ENCODE data around the gene RUBCNL.

Gene RUBCNL

DNA sequence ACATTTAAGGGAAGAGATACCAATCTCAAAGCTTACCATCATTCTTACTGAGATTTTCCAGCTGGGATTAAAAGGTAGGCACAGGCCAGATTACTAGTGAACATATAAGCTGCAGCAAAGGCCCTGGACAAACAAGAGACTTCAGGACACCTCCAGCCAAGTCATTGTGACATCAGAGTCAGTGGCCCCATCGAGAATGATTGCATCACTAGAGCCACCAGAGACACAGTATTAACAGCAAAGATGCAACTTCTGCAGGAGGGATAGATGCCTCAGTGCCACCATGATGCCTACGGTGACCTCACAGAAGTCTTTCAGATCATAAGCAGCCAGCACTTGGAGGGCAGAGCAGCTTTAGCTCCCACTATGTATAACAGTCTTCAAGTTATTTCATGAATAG is 8.6 kb downstream of the RUBCNL start:
- Histone ChIP-seq H3K79me2 (ENCODE audit: insufficient read depth, low read length) (peaks cover 71% of the 10 kb centered on the region), H3K36me3 (ENCODE audit: insufficient read depth, low read length) (peaks cover 53% of the 10 kb centered on the region; the same call in 1 of the 2 replicates), H3K27ac (ENCODE audit: low read depth, low read length, poor library complexity, severe bottlenecking) (peak overlapping the region; percentile 94), H2AFZ (ENCODE audit: low read length) (no peak overlapping the region), H3K9me3 (ENCODE audit: low read length) (no peaks in the 10 kb centered on the region), H3K4me3 (ENCODE audit: low read depth, low read length, poor library complexity, severe bottlenecking) (peak overlapping the region; percentile 89), H3K9me2 (ENCODE audit: low read depth, low read length) (no peaks in the 10 kb centered on the region), H4K20me1 (ENCODE audit: insufficient read depth, low read length) (no peaks in the 10 kb centered on the region), H3K4me1 (ENCODE audit: insufficient read depth, low read length, severe bottlenecking) (peaks cover 100% of the 10 kb centered on the region), H3K9ac (ENCODE audit: low read length) (peak overlapping the region; percentile 62), H3K27me3 (ENCODE audit: insufficient read depth, low read length) (no peaks in the 10 kb centered on the region), H3F3A (ENCODE audit: insufficient read depth, low read length) (peaks cover 18% of the 10 kb centered on the region; the same call in 1 of the 2 replicates), H3K4me2 (ENCODE audit: low read length) (peak overlapping the region; percentile 84)
- no peak for TF ChIP-seq EZH2 (IDR thresholded peaks at IDR 0.05; ENCODE audit: borderline replicate concordance, low read length)
- TF ChIP-seq, protein P1, sequence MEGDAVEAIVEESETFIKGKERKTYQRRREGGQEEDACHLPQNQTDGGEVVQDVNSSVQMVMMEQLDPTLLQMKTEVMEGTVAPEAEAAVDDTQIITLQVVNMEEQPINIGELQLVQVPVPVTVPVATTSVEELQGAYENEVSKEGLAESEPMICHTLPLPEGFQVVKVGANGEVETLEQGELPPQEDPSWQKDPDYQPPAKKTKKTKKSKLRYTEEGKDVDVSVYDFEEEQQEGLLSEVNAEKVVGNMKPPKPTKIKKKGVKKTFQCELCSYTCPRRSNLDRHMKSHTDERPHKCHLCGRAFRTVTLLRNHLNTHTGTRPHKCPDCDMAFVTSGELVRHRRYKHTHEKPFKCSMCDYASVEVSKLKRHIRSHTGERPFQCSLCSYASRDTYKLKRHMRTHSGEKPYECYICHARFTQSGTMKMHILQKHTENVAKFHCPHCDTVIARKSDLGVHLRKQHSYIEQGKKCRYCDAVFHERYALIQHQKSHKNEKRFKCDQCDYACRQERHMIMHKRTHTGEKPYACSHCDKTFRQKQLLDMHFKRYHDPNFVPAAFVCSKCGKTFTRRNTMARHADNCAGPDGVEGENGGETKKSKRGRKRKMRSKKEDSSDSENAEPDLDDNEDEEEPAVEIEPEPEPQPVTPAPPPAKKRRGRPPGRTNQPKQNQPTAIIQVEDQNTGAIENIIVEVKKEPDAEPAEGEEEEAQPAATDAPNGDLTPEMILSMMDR (IDR thresholded peaks at IDR 0.05; ENCODE audit: low read length), result no peak

DNA sequence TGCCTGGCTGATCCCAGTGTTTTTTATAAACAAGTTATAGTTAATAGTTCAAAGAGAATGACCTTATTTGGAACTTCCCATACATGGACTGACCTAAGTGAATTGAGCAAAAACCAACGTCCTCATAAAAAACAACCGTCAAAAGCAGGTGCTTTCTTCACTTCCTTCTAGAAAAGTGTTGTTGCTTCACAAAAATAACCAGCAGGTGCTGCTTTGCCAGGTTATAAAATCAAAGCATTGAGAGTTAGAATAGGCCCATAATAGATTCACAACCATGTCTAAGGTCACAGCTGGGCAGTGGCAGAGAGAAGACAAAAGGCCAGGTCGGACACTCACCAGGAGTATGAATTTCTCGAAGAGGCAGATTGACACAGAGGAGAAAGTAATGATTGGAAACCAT is 9.5 kb downstream of the RUBCNL start:
- Histone ChIP-seq H3K9me2 (ENCODE audit: low read depth, low read length) (no peaks in the 10 kb centered on the region), H3F3A (ENCODE audit: insufficient read depth, low read length) (peaks cover 13% of the 10 kb centered on the region; the same call in 1 of the 2 replicates), H3K9me3 (ENCODE audit: low read length) (no peaks in the 10 kb centered on the region), H3K4me3 (ENCODE audit: low read depth, low read length, poor library complexity, severe bottlenecking) (peak overlapping the region; percentile 89), H3K4me2 (ENCODE audit: low read length) (peak overlapping the region; percentile 84), H2AFZ (ENCODE audit: low read length) (no peak overlapping the region), H3K9ac (ENCODE audit: low read length) (peak overlapping the region; percentile 62), H3K27ac (ENCODE audit: low read depth, low read length, poor library complexity, severe bottlenecking) (peak overlapping the region; percentile 94), H3K79me2 (ENCODE audit: insufficient read depth, low read length) (peaks cover 69% of the 10 kb centered on the region), H3K36me3 (ENCODE audit: insufficient read depth, low read length) (peaks cover 57% of the 10 kb centered on the region; the same call in 1 of the 2 replicates), H3K4me1 (ENCODE audit: insufficient read depth, low read length, severe bottlenecking) (peaks cover 100% of the 10 kb centered on the region), H4K20me1 (ENCODE audit: insufficient read depth, low read length) (no peaks in the 10 kb centered on the region), H3K27me3 (ENCODE audit: insufficient read depth, low read length) (no peaks in the 10 kb centered on the region)
- TF ChIP-seq, protein P1 (IDR thresholded peaks at IDR 0.05; ENCODE audit: low read length), result peak; percentile 25; the same call in 1 of the 2 replicates
- TF ChIP-seq EZH2 (IDR thresholded peaks at IDR 0.05; ENCODE audit: borderline replicate concordance, low read length), result no peak

DNA sequence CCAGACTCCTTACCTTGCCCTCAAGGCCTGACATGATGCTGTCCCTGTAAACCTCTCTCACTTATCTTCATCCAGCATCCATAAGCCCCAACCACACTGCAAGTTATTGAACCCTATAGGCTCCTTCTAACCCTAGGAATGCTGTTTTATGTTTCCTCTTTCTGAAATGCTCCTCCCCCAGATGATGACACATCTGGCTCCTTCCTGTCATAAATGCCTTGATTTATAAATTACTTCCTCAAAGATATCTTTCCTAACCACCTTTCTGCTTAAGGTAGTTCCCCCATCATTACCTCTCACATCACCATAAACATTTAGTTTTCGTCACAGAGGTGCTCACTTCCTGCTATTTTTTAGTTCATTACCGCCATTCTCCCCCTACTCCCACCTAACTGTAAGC is 12.3 kb downstream of the RUBCNL start:
- H3K27ac ChIP-seq (ENCODE audit: low read depth, low read length, poor library complexity, severe bottlenecking), result peak overlapping the region; percentile 94
- peaks cover 100% of the 10 kb centered on the region for H3K4me1 ChIP-seq (ENCODE audit: insufficient read depth, low read length, severe bottlenecking)
- peak overlapping the region; percentile 42 for H3K9ac ChIP-seq (ENCODE audit: low read length)
- no peaks in the 10 kb centered on the region for H3K9me2 ChIP-seq (ENCODE audit: low read depth, low read length)
- peaks cover 65% of the 10 kb centered on the region for H3K36me3 ChIP-seq (ENCODE audit: insufficient read depth, low read length)
- H4K20me1 ChIP-seq (ENCODE audit: insufficient read depth, low read length), result no peaks in the 10 kb centered on the region
- H3F3A ChIP-seq (ENCODE audit: insufficient read depth, low read length), result peaks cover 9% of the 10 kb centered on the region; the same call in 1 of the 2 replicates
- peak overlapping the region; percentile 41 for H3K4me3 ChIP-seq (ENCODE audit: low read depth, low read length, poor library complexity, severe bottlenecking)
- peak overlapping the region; percentile 63 for H3K4me2 ChIP-seq (ENCODE audit: low read length)
- TF ChIP-seq, protein P1 (IDR thresholded peaks at IDR 0.05; ENCODE audit: low read length), result no peak
- no peak for TF ChIP-seq EZH2 (IDR thresholded peaks at IDR 0.05; ENCODE audit: borderline replicate concordance, low read length)
- no peaks in the 10 kb centered on the region for H3K9me3 ChIP-seq (ENCODE audit: low read length)
- no peak overlapping the region for H2AFZ ChIP-seq (ENCODE audit: low read length)
- H3K27me3 ChIP-seq (ENCODE audit: insufficient read depth, low read length), result no peaks in the 10 kb centered on the region
- H3K79me2 ChIP-seq (ENCODE audit: insufficient read depth, low read length), result peaks cover 63% of the 10 kb centered on the region
